H1 (cell line): ENCODE measurements around the gene BABAM2. TPM values are rescaled to one million over a fixed set of nuclear protein-coding genes. Genes with fewer than 3 reads are reported as not detected.

ENCODE experiments used
- CTCF ChIA-PET: fragments of 300-600 bp; sonication (Branson Sonifier 250); formaldehyde crosslinking; loops from one replicate; lab custom pipeline; 2021; ENCODE audit not compliant: partially characterized antibody; lab: Charles Lee
- POLR2A ChIA-PET: fragments of 300-600 bp; sonication (Branson Sonifier 250); formaldehyde crosslinking; loops from one replicate; lab custom pipeline; 2021; ENCODE audit warnings: inconsistent platforms; ENCODE audit not compliant: partially characterized antibody; lab: Charles Lee
- DNase-seq, 2 experiments: peaks; one replicate each; pipeline versions ENCODE4 v3.0.0 to v3.0.0-alpha.2; 2010 to 2022; ENCODE audit warnings: low spot score in 2 of 2, low read depth in 1 of 2, mixed read lengths in 1 of 2
- FAIRE-seq: peaks from 2 replicates; lab custom pipeline; 2011; peaks lifted over from hg19 to GRCh38; lab: Jason Lieb, UNC
- H2AFZ ChIP-seq: 2 replicates; pipeline ENCODE4 v1.8.1; 2012; ENCODE audit warnings: low read length, inconsistent platforms
- H2AK5ac ChIP-seq: 2 replicates; pipeline ENCODE4 v1.6.1; 2013; ENCODE audit warnings: low read depth, low read length
- H2BK120ac ChIP-seq: replicated peaks from 2 replicates; pipeline ENCODE3; 2013; ENCODE audit warnings: low read depth, low read length, inconsistent platforms
- H2BK12ac ChIP-seq: 2 replicates; pipeline ENCODE4 v1.6.1; 2013; ENCODE audit warnings: low read depth, low read length
- H2BK15ac ChIP-seq: 2 replicates; pipeline ENCODE4 v1.6.1; 2013; ENCODE audit warnings: low read length
- H2BK20ac ChIP-seq: 2 replicates; pipeline ENCODE4 v1.6.1; 2013; ENCODE audit warnings: low read length
- H2BK5ac ChIP-seq: 2 replicates; pipeline ENCODE4 v1.6.1; 2013; ENCODE audit warnings: low read depth, low read length
- H3K14ac ChIP-seq: 2 replicates; pipeline ENCODE4 v1.6.1; 2013; ENCODE audit warnings: inconsistent platforms; ENCODE audit not compliant: insufficient read length
- H3K18ac ChIP-seq: 2 replicates; pipeline ENCODE4 v1.6.1; 2013; ENCODE audit warnings: low read length; ENCODE audit errors: extremely low read depth
- H3K23ac ChIP-seq: 2 replicates; pipeline ENCODE4 v1.6.1; 2013; ENCODE audit warnings: inconsistent platforms; ENCODE audit not compliant: insufficient read length
- H3K23me2 ChIP-seq: 2 replicates; pipeline ENCODE4 v1.6.1; 2013; ENCODE audit warnings: low read depth, low read length
- H3K27ac ChIP-seq: 2 replicates; pipeline ENCODE4 v1.6.1; 2011; ENCODE audit warnings: low read depth, low read length, inconsistent platforms
- H3K27me3 ChIP-seq, 4 experiments: replicated peaks in 1 of 4; 1 replicate in 1 of 4; 2 replicates in 3 of 4; pipeline versions ENCODE4 v1.6.1 to v1.8.1; 2011 to 2013; ENCODE audit warnings: low read length in 3 of 4, mild to moderate bottlenecking in 3 of 4, inconsistent platforms in 2 of 4, mixed read lengths in 2 of 4, moderate library complexity in 1 of 4; ENCODE audit not compliant: control insufficient read depth in 3 of 4, insufficient read depth in 3 of 4; ENCODE audit errors: extremely low read depth in 1 of 4
- H3K36me3 ChIP-seq, 4 experiments: 2 replicates each; pipeline versions ENCODE4 v1.6.1 to v1.8.1; 2011 to 2013; ENCODE audit warnings: mild to moderate bottlenecking in 4 of 4, low read length in 3 of 4, moderate library complexity in 2 of 4, control low read depth in 1 of 4, inconsistent platforms in 1 of 4; ENCODE audit not compliant: insufficient read depth in 4 of 4, control insufficient read depth in 2 of 4
- H3K4ac ChIP-seq: replicated peaks from 2 replicates; pipeline ENCODE3; 2013; ENCODE audit warnings: low read length, low read depth, mixed read lengths, inconsistent platforms; ENCODE audit not compliant: insufficient read length
- H3K4me1 ChIP-seq, 4 experiments: replicated peaks in 1 of 4; 1 replicate in 1 of 4; 2 replicates in 3 of 4; pipeline versions ENCODE4 v1.6.1 to v1.8.1; 2011 to 2013; ENCODE audit warnings: low read length in 3 of 4, inconsistent platforms in 2 of 4, mixed read lengths in 1 of 4; ENCODE audit not compliant: insufficient read depth in 4 of 4, control insufficient read depth in 3 of 4
- H3K4me2 ChIP-seq, 2 experiments: 2 replicates each; pipeline versions ENCODE4 v1.6.1 to v1.8.1; 2011 to 2013; ENCODE audit warnings: low read depth in 2 of 2, low read length in 2 of 2, control low read depth in 1 of 2, inconsistent platforms in 1 of 2, mild to moderate bottlenecking in 1 of 2; ENCODE audit not compliant: insufficient read depth in 1 of 2
- H3K4me3 ChIP-seq, 4 experiments: fragments of 200-600, 300-600 bp in 1 of 4; sonication (generic), shearing (Covaris generic), sonication (Bioruptor Twin) in 1 of 4; 2 replicates each; pipeline versions ENCODE4 v1.5.1 to v1.8.1; 2011 to 2016; ENCODE audit warnings: low read length in 4 of 4, low read depth in 3 of 4, control low read depth in 2 of 4, inconsistent platforms in 2 of 4, mild to moderate bottlenecking in 2 of 4, mixed read lengths in 1 of 4, moderate library complexity in 1 of 4; ENCODE audit not compliant: insufficient read depth in 2 of 4; ENCODE audit errors: extremely low read depth in 1 of 4
- H3K56ac ChIP-seq: replicated peaks from 2 replicates; pipeline ENCODE3; 2013; ENCODE audit warnings: low read depth, mild to moderate bottlenecking, mixed read lengths, low read length, inconsistent platforms; ENCODE audit not compliant: insufficient read length
- H3K79me1 ChIP-seq: 2 replicates; pipeline ENCODE4 v1.6.1; 2013; ENCODE audit warnings: low read depth, low read length, control low read depth
- H3K79me2 ChIP-seq, 2 experiments: 2 replicates each; pipeline versions ENCODE4 v1.6.1 to v1.8.1; 2012 to 2013; ENCODE audit warnings: low read length in 2 of 2, mild to moderate bottlenecking in 2 of 2, inconsistent platforms in 1 of 2; ENCODE audit not compliant: insufficient read depth in 2 of 2, control insufficient read depth in 1 of 2
- H3K9ac ChIP-seq, 4 experiments: replicated peaks in 1 of 4; 1 replicate in 1 of 4; 2 replicates in 3 of 4; pipeline versions ENCODE4 v1.6.1 to v1.8.1; 2011 to 2013; ENCODE audit warnings: low read depth in 3 of 4, low read length in 3 of 4, control low read depth in 2 of 4, mild to moderate bottlenecking in 2 of 4, moderate library complexity in 2 of 4, inconsistent platforms in 1 of 4; ENCODE audit errors: extremely low read depth in 1 of 4
- H3K9me3 ChIP-seq, 2 experiments: 2 replicates each; pipeline versions ENCODE4 v1.6.1 to v1.8.1; 2012 to 2013; ENCODE audit warnings: mild to moderate bottlenecking in 2 of 2, moderate library complexity in 2 of 2, control low read depth in 1 of 2, inconsistent platforms in 1 of 2, low read depth in 1 of 2, low read length in 1 of 2, mixed read lengths in 1 of 2; ENCODE audit not compliant: insufficient read depth in 2 of 2
- H4K20me1 ChIP-seq, 2 experiments: replicated peaks in 1 of 2; 2 replicates each; pipeline versions ENCODE3 to v1.8.1; 2011 to 2013; ENCODE audit warnings: inconsistent platforms in 2 of 2, low read length in 2 of 2, mild to moderate bottlenecking in 1 of 2; ENCODE audit not compliant: insufficient read depth in 2 of 2, control insufficient read depth in 1 of 2
- H4K5ac ChIP-seq: 2 replicates; pipeline ENCODE4 v1.6.1; 2013; ENCODE audit warnings: low read length, low read depth, mixed read lengths, inconsistent platforms; ENCODE audit not compliant: insufficient read length
- H4K8ac ChIP-seq: 2 replicates; pipeline ENCODE4 v1.8.0; 2013; ENCODE audit warnings: mild to moderate bottlenecking, moderate library complexity, low read length, inconsistent platforms; ENCODE audit not compliant: insufficient read depth; ENCODE audit errors: extremely low read depth
- H4K91ac ChIP-seq: replicated peaks from 2 replicates; pipeline ENCODE3; 2013; ENCODE audit warnings: low read length, mixed read lengths, inconsistent platforms; ENCODE audit not compliant: insufficient read length
- CTBP2 ChIP-seq: IDR thresholded peaks from 2 replicates; pipeline ENCODE4 v1.7.0; 2011; ENCODE audit warnings: borderline replicate concordance, mild to moderate bottlenecking, moderate library complexity, mixed read lengths, low read length; ENCODE audit not compliant: insufficient read depth, insufficient read length
- EP300 ChIP-seq, 2 experiments: IDR thresholded peaks; 1 replicate in 1 of 2; 2 replicates in 1 of 2; pipeline ENCODE4 v1.6.1; 2011 to 2012; ENCODE audit warnings: low read depth in 2 of 2, low read length in 2 of 2, mild to moderate bottlenecking in 2 of 2, borderline replicate concordance in 1 of 2, inconsistent platforms in 1 of 2, moderate library complexity in 1 of 2
- POLR2AphosphoS5 ChIP-seq: IDR thresholded peaks from 2 replicates; pipeline ENCODE4 v1.6.1; 2011; ENCODE audit warnings: low read depth, low read length
- SIRT6 ChIP-seq: IDR thresholded peaks from one replicate; pipeline ENCODE4 v1.7.1; 2012; ENCODE audit warnings: low read length, inconsistent platforms
- TEAD4 ChIP-seq: IDR thresholded peaks from 2 replicates; pipeline ENCODE4 v1.6.1; 2012; ENCODE audit warnings: low read depth, low read length, inconsistent platforms, mixed read lengths
- ZNF274 ChIP-seq: IDR thresholded peaks from 2 replicates; pipeline ENCODE4 v1.7.0; 2012; ENCODE audit warnings: low read length, borderline replicate concordance; ENCODE audit errors: extremely low read depth
- WGBS, 2 experiments: shearing (Covaris generic) in 1 of 2; methylation state at CpG; one replicate each; pipeline versions ENCODE4 v1.1.6 to v1.1.7; 2013 to 2015; ENCODE audit warnings: low lambda C conversion rate in 2 of 2, mixed read lengths in 2 of 2, inconsistent platforms in 1 of 2, low coverage in 1 of 2, missing lambda C conversion rate in 1 of 2; ENCODE audit not compliant: insufficient replicate concordance in 2 of 2, insufficient coverage in 1 of 2, insufficient read length in 1 of 2; ENCODE audit errors: extremely low coverage in 1 of 2, missing lambda C conversion rate in 1 of 2; 5-methylcytosine and 5-hydroxymethylcytosine counted together
- polyA plus RNA-seq, 7 experiments: library from polyadenylated mRNA; depleted of rRNA in 3 of 7; stranded (reverse) in 5 of 7; unstranded in 2 of 7; fragments of >200 nt in 5 of 7; fragments of 200-250 nt in 2 of 7; gene quantifications; 1 replicate in 5 of 7; 2 replicates in 1 of 7; 4 replicates in 1 of 7; pipeline versions ENCODE4 v1.2.1 to v1.2.3, GENCODE V29; 2011 to 2013; ENCODE audit warnings: missing spikeins in 2 of 7, mixed read lengths in 2 of 7
- total RNA-seq: library from RNA; stranded (reverse); fragmentation: NEBNext Ultra II Directional; extraction: Animal tissue kit (Norgen Biotek cat#: 25700); gene quantifications from 2 replicates; pipeline ENCODE4 v1.2.1, GENCODE V29; 2021

BABAM2 gene
- total and polyA plus RNA-seq, 2 of the 8 experiments (the other 6 are each of a cell fraction or from before 2014, with no cell fraction given), result 15.8 to 20.9 TPM

DNA sequence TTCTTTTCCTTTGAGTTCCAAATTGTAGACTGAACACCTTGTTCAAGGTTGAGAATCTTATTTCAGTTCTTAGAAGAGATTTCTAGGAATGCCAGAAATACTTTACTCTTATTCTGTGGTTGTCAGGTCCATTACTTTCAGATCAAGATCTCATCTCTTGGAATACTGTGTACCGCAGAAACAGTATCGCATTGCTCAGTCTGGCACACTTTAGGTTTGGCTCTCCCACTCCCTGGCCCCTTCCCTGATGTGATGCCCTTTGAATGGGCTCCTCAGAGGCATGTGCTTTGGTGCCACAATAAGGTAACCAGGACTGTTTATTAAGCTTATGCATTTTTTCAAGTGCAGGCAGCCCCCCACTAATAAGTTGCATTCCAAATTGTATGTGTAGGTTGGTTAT is 257.5 kb downstream of the BABAM2 start:
- no peak overlapping the region for H3K18ac ChIP-seq
- no peaks in the 10 kb centered on the region for H3K9me3 ChIP-seq
- ChIA-PET CTCF (interaction anchor here (1.4 kb wide), 1 partner anchor 393 kb away, joined by 3 read pairs; no protein-coding TSS in a partner anchor), POLR2A (no interaction called here)
- no peaks in the 10 kb centered on the region for H3K4me1 ChIP-seq
- no peak overlapping the region for H2AK5ac ChIP-seq
- no peak overlapping the region for H4K8ac ChIP-seq
- H2BK12ac ChIP-seq, result no peak overlapping the region
- no peaks in the 10 kb centered on the region for H4K20me1 ChIP-seq
- no peaks in the 10 kb centered on the region for H3K79me1 ChIP-seq
- no peak overlapping the region for H2BK20ac ChIP-seq
- H2AFZ ChIP-seq, result no peak overlapping the region
- H2BK5ac ChIP-seq, result no peak overlapping the region
- H2BK120ac ChIP-seq, result no peak overlapping the region
- H3K27me3 ChIP-seq, result no peaks in the 10 kb centered on the region
- no peaks in the 10 kb centered on the region for H3K36me3 ChIP-seq
- H4K5ac ChIP-seq, result no peak overlapping the region
- H3K79me2 ChIP-seq, result no peaks in the 10 kb centered on the region
- H3K4me3 ChIP-seq, result no peak overlapping the region
- FAIRE-seq, result no peak
- no peak overlapping the region for H2BK15ac ChIP-seq
- H3K23me2 ChIP-seq, result no peaks in the 10 kb centered on the region
- H4K91ac ChIP-seq, result no peak overlapping the region
- WGBS, 2 experiments, result 100% methylated on average over 2 of the region's 2 CpGs; no CpG with 5 or more reads in 1 of the 2 experiments
- no peak overlapping the region for H3K27ac ChIP-seq
- no peak overlapping the region for H3K9ac ChIP-seq
- no peak overlapping the region for H3K4ac ChIP-seq
- no peak overlapping the region for H3K56ac ChIP-seq
- H3K4me2 ChIP-seq, result no peak overlapping the region
- H3K23ac ChIP-seq, result no peak overlapping the region
- DNase-seq, result no peak
- H3K14ac ChIP-seq, result no peak overlapping the region
- TF ChIP-seq SIRT6 (no peak), EP300 (IDR thresholded peaks at IDR 0.05; ENCODE audit: borderline replicate concordance in 1 of 2, low read depth in 2 of 2, low read length in 2 of 2) (no peak), ZNF274 (no peak), TEAD4 (no peak), POLR2AphosphoS5 (no peak), CTBP2 (no peak)
